Raji (cell line): ENCODE measurements around the gene IL19.

ENCODE experiments used
- POLR2A ChIP-seq: IDR thresholded peaks from 2 replicates; pipeline ENCODE4 v1.6.1; 2011; ENCODE audit warnings: low read depth, low read length, control low read depth; ENCODE audit not compliant: insufficient read depth

Gene IL19

GRCh38 chr1:206875752-206876377 lies 105.3 kb downstream of the IL19 start:
- no peak for TF ChIP-seq POLR2A

DNA sequence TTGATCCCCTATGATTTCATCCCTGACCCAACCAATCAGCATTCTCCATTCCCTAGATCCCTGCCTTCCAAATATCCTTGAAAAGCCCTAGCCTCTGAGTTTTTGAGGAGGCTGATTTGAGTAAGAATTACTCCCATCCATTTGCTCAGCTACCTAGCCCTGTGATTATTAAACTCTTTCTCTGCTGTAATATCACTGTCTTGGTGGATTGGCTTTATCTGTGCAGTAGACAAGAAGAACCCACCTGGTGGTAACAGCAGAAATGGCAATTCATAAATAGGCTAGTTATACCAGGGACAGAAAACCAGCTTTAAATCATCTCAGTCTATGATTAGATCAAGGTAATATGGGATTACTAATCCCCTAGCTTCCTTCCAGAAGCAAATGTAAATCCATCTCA lies 107.9 kb downstream of the IL19 start:
- TF ChIP-seq POLR2A: no peak

DNA sequence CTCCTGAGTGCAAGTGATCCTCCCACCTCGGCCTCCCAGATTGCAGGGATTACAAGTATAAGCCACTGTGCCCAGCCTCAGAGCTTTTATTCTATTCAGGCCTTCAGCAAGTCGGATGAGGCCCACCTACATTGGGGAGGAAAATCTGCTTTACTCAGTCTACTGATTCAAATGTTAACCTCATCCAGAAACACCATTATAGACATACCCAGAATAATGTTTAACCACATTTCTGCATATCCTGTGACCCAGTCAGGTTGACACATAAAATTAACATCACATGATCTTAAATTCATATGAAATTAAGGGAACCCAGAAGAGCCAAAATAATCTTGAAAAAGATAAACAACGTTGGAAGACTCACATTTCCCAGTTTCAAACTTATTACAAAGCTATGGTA lies 109.7 kb downstream of the IL19 start:
- no peak for TF ChIP-seq POLR2A

- no peak for TF ChIP-seq POLR2A
These were observed 112.0 kb downstream of the IL19 start for GRCh38 chr1:206882555-206882954.

DNA sequence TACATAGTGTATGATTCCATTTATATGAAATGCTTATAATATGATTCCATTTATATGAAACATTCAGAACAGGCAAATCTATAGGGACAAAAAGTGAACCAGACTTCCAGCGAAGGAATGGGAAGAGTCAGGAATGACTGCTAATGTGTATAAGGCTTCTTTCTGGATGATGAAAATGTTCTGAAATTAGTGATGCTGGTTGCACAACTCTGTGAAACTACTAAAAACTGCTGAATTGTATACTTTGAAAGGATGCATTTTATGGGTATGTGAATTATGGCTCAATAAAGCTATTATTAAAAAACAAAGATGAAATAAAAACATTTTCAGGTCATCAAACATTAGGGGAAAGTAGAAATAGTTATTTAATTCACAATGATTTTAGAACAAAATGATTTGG lies 112.6 kb downstream of the IL19 start:
- TF ChIP-seq POLR2A: no peak

GRCh38 chr1:206883876-206884275 lies 113.3 kb downstream of the IL19 start:
- TF ChIP-seq POLR2A: no peak

- no peak for TF ChIP-seq POLR2A
These were observed 114.9 kb downstream of the IL19 start for GRCh38 chr1:206885341-206886060.

GRCh38 chr1:206886831-206887230 lies 116.3 kb downstream of the IL19 start:
- no peak for TF ChIP-seq POLR2A

DNA sequence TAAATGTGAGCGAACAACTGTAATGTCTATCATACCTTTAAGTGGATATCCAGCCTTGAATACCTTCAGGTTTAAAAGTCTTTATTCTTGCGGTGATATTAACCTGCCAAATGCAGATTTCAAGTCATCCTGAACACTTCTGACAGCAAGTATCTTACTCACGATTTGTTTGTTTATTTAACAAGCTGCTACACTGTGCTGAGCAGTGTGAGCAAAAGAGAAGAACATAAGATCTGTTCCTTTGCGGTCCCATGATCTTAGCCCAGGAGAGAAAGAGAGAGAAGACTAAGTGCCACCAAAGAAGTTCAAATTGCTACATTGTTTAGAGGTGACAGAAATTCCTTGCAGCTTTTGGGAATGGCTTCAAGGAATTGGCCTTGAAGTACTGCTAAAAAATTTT lies 117.1 kb downstream of the IL19 start:
- no peak for TF ChIP-seq POLR2A

GRCh38 chr1:206890125-206891060 lies 119.8 kb downstream of the IL19 start:
- no peak for TF ChIP-seq POLR2A

- TF ChIP-seq POLR2A: no peak
These were observed 120.8 kb downstream of the IL19 start for GRCh38 chr1:206891412-206891811.
